A673 (cell line): ENCODE results near the gene TNPO3. TPM values are rescaled to one million over a fixed set of nuclear protein-coding genes. Genes with fewer than 3 reads are reported as not detected.

Source experiments
- BruUV-seq: library from RNA; stranded (reverse); fragments of 400-500 nt; replicated peaks from 2 replicates; lab custom pipeline; 2021; lab: Mats Ljungman, UMichigan
- CTCF ChIA-PET: fragments of 300-600 bp; sonication (Branson Sonifier 250); formaldehyde crosslinking; loops from one replicate; lab custom pipeline; 2022; ENCODE audit warnings: antibody characterized with exemption; lab: Charles Lee
- POLR2A ChIA-PET: fragments of 300-600 bp; sonication (Branson Sonifier 250); formaldehyde crosslinking; loops from one replicate; lab custom pipeline; 2022; ENCODE audit warnings: antibody characterized with exemption; ENCODE audit not compliant: low non-redundant PET; lab: Charles Lee
- DNase-seq: peaks from one replicate; pipeline ENCODE4 v3.0.0-alpha.2; 2015; ENCODE audit warnings: low spot score
- H3K27ac ChIP-seq: fragments of 200-600 bp; sonication (generic); 2 replicates; pipeline ENCODE4 v1.5.1; 2016; ENCODE audit warnings: mixed run types, low read depth, mild to moderate bottlenecking, mixed read lengths, antibody characterized with exemption, low read length; ENCODE audit not compliant: poor library complexity, severe bottlenecking
- H3K27me3 ChIP-seq: fragments of 200-600 bp; sonication (generic); replicated peaks from 2 replicates; pipeline ENCODE4 v1.6.1; 2017; ENCODE audit warnings: mixed run types, low read depth, mild to moderate bottlenecking, mixed read lengths, antibody characterized with exemption, low read length; ENCODE audit not compliant: insufficient read depth, poor library complexity
- H3K36me3 ChIP-seq: fragments of 200-600 bp; sonication (generic); 2 replicates; pipeline ENCODE4 v1.6.1; 2016; ENCODE audit warnings: mixed run types, mild to moderate bottlenecking, mixed read lengths, antibody characterized with exemption, low read length; ENCODE audit not compliant: insufficient read depth, poor library complexity, severe bottlenecking
- H3K4me1 ChIP-seq: fragments of 200-600 bp; sonication (generic); 2 replicates; pipeline ENCODE4 v1.6.1; 2017; ENCODE audit warnings: mixed run types, mild to moderate bottlenecking, mixed read lengths, antibody characterized with exemption, low read length; ENCODE audit not compliant: insufficient read depth, poor library complexity, severe bottlenecking
- H3K4me3 ChIP-seq: fragments of 200-600 bp; sonication (generic); 2 replicates; pipeline ENCODE4 v1.5.1; 2016; ENCODE audit warnings: low read depth, mixed run types, mild to moderate bottlenecking, mixed read lengths, low read length; ENCODE audit not compliant: poor library complexity, severe bottlenecking
- H3K9me3 ChIP-seq: fragments of 200-600 bp; sonication (generic); 2 replicates; pipeline ENCODE4 v1.6.1; 2016; ENCODE audit warnings: mixed run types, low read depth, mild to moderate bottlenecking, mixed read lengths, antibody characterized with exemption, low read length; ENCODE audit not compliant: poor library complexity, severe bottlenecking
- CTCF ChIP-seq: fragments of 300-800, 200-600 bp; sonication (generic); conservative IDR thresholded peaks from 2 replicates; pipeline ENCODE4 v1.5.1; 2017; ENCODE audit warnings: low read depth, mild to moderate bottlenecking, antibody characterized with exemption, low read length, moderate library complexity, mixed read lengths
- EZH2 ChIP-seq: fragments of 200-600 bp; sonication (generic); IDR thresholded peaks from 2 replicates; pipeline ENCODE4 v1.6.1; 2017; ENCODE audit warnings: borderline replicate concordance, low read depth, mild to moderate bottlenecking, mixed read lengths, antibody characterized with exemption, low read length; ENCODE audit not compliant: poor library complexity, severe bottlenecking
- intact Hi-C: fragments of 100-400 bp; cut with micrococcal nuclease; formaldehyde crosslinking; loops from one replicate; pipeline ENCODE4 v1.10.0; 2022; ENCODE audit not compliant: unreplicated experiment
- total RNA-seq: library from RNA; stranded (reverse); gene quantifications from 2 replicates; pipeline ENCODE4 v1.2.3, GENCODE V29; 2021

TNPO3 gene
- total RNA-seq, 1 experiment from 2014 or later, result 77.8 TPM

DNA sequence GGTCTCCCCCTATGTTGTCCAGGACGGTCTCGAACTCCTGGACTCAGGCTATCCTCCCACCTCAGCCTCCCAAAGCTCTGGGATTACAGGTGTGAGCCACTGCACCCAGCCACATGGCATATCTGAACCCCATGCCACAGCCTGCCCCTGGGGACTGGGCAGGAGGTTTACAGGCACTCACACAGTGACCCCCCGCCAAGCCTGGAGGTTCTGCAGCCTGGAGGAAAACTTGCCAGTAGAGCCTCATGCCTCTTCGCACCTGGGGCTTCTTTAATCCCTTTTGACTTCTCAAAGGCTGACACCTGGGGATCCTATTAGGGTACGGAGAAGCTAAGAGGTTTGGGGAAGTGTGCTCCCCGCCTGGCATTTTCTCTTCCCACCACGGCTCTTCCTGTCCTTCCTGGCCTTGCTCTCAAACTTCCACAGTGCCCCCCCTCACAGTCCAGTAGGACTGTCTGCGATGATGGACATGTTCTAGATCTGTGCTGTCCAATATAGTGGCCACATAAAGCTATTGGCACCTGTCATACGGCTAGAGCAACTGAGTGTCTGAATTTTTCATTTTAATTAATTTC lies 133.0 kb downstream of the TNPO3 start:
- intact Hi-C loops, result no loop called here
- BruUV-seq, result no TSS peak
- Histone ChIP-seq H3K4me1 (no peaks in the 10 kb centered on the region), H3K27ac (no peak overlapping the region), H3K36me3 (no peaks in the 10 kb centered on the region), H3K27me3 (no peaks in the 10 kb centered on the region), H3K4me3 (no peak overlapping the region), H3K9me3 (no peaks in the 10 kb centered on the region)
- DNase-seq, result no peak
- ChIA-PET POLR2A (no interaction called here), CTCF (no interaction called here)
- TF ChIP-seq CTCF (no peak), EZH2 (no peak)

DNA sequence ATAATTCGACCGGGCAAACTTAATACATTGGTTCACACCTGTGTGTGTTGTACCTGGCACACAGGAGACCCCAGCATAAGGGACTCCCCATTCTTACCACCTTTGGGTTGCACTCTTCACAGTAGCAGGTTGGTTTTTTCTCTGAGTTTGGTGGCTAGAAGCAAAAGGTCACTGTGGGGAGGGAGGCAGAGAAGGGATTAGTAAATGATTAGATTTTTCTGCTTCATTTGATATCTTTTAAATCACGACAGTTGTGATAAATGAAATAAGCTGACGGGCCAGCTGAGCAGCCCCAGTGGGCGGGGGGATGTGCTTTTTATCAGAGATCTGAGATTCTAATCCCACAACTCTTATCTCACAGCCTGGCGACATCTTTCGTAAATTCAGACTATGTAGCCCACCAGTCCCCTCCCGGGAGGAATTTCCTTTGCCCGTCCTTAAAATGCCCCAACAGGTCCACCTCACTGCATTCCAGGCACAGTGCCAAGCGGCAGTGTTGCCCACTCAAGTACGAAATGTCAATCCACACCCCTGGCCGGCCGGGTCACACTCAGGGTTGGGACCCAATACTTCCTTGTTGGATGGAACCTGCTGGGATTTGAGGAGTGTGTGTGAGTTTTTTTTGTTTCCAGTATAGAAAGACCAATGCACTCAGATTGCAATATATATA lies 133.9 kb downstream of the TNPO3 start:
- no TSS peak for BruUV-seq
- DNase-seq, result no peak
- H3K36me3 ChIP-seq, result no peaks in the 10 kb centered on the region
- no peaks in the 10 kb centered on the region for H3K4me1 ChIP-seq
- H3K9me3 ChIP-seq, result no peaks in the 10 kb centered on the region
- intact Hi-C loops, result no loop called here
- no peak overlapping the region for H3K27ac ChIP-seq
- no peak overlapping the region for H3K4me3 ChIP-seq
- TF ChIP-seq EZH2, result no peak
- H3K27me3 ChIP-seq, result no peaks in the 10 kb centered on the region
- ChIA-PET CTCF (no interaction called here), POLR2A (no interaction called here)

DNA sequence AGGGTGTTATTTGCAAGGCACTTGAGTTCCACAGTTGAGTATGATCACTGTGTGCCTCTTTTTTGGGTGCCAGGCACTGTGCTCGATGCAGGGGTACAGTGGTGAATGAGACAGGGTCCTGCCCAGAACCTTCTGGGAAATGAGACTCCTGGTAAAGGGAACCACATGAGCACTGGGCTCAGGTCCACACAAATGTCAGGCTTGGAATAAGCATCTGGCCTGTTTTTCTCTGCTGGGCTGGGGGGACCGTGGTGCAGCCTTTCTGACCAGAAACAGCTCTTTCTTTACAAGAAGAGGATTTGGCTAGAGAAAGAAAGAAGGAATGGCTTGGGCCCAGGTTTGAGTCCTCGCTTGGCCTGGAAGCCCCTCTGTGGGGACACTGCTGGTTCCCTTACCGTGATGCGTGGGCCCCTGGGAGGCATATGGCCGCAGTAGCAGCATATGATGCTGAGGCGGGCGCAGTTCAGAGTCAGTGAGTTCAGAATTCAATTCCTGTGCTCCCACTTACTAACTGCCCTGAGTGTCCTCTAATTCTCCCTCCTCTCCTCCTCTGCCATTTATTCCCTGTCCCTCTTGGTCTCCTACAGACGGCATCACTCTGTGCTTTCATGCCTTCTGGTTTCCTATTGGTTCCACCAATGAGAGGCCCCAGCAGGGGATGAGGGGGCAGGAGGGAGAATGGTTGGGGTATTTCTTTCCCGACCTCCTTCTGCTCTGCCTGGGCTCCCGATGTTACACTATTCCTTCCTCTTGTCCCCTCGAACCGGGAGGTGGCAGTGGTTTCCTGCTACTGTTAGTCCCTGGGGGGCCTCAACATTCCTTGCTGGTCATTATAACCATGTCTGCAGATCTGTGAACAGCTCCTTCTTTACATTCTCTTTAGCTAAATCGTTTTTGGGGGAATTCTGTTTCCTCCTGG lies 134.8 kb downstream of the TNPO3 start:
- peak; percentile 41 for DNase-seq
- CTCF ChIA-PET, result no interaction called here
- POLR2A ChIA-PET, result no interaction called here

More for the DNA sequence above, 134.8 kb downstream of the TNPO3 start:
- H3K36me3 ChIP-seq, result no peaks in the 10 kb centered on the region
- TF ChIP-seq EZH2 (no peak), CTCF (peak; percentile 29; the same call in 1 of the 2 replicates)
- H3K9me3 ChIP-seq, result no peaks in the 10 kb centered on the region
- H3K4me1 ChIP-seq, result no peaks in the 10 kb centered on the region
- H3K27me3 ChIP-seq, result peaks cover 3% of the 10 kb centered on the region
- no TSS peak for BruUV-seq
- intact Hi-C loops, result no loop called here
- H3K4me3 ChIP-seq, result no peak overlapping the region
- no peak overlapping the region for H3K27ac ChIP-seq
